ENCODE results near the gene IGF2R.
"Not testable (repeated sequence)": the region's sequence is repeated elsewhere in the genome, so short reads cannot be mapped to it uniquely, and the experiment has no call there.

The IGF2R gene

GRCh38 chr6:160104821-160105517 is 136.1 kb downstream of the IGF2R start:
- TF ChIP-seq GATA1 (IDR thresholded peaks at IDR 0.05; ENCODE audit: low read depth, low read length) (no peak), POLR2A (IDR thresholded peaks at IDR 0.05; ENCODE audit: low read length) (no peak)
- DNase-seq = no peak

GRCh38 chr6:160106010-160106409 is 137.1 kb downstream of the IGF2R start:
- TF ChIP-seq POLR2A (IDR thresholded peaks at IDR 0.05; ENCODE audit: low read length) (no peak), GATA1 (IDR thresholded peaks at IDR 0.05; ENCODE audit: low read depth, low read length) (no peak)
- no peak for DNase-seq

- no peak for DNase-seq
- TF ChIP-seq POLR2A (IDR thresholded peaks at IDR 0.05; ENCODE audit: low read length) (no peak), GATA1 (IDR thresholded peaks at IDR 0.05; ENCODE audit: low read depth, low read length) (no peak)
Measured at GRCh38 chr6:160106701-160107100, 137.8 kb downstream of the IGF2R start.

- DNase-seq = no peak
- TF ChIP-seq GATA1 (IDR thresholded peaks at IDR 0.05; ENCODE audit: low read depth, low read length) (no peak), POLR2A (IDR thresholded peaks at IDR 0.05; ENCODE audit: low read length) (no peak)
Measured at GRCh38 chr6:160108077-160108476, 139.2 kb downstream of the IGF2R start.

DNA sequence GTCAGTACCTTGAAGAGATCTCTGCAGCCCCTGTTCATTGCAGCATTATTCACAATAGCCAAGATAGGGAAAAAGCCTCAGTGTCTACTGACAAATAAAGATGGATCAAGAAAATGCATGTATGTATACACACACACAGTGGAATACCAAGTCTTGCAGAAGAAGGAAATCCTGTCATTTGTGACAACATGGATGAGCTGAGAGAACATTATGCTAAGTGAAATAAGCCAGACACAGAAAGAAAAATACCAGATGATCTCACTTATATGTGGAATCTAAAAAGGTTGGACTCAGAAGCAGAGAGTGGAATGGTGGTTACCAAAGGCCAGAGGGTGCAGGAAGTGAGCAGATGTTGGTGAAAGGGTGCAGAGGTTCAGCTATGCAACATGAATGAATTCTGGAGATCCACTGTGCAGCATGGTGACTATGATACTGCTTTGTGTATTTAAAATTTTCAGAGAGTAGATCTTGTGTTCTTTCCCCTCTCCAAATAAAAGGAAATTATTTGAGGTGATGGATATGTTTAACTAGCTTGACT is 141.8 kb downstream of the IGF2R start:
- no peak for DNase-seq
- no peak for TF ChIP-seq POLR2A (IDR thresholded peaks at IDR 0.05; ENCODE audit: low read length)
- no peak for TF ChIP-seq GATA1 (IDR thresholded peaks at IDR 0.05; ENCODE audit: low read depth, low read length)

DNA sequence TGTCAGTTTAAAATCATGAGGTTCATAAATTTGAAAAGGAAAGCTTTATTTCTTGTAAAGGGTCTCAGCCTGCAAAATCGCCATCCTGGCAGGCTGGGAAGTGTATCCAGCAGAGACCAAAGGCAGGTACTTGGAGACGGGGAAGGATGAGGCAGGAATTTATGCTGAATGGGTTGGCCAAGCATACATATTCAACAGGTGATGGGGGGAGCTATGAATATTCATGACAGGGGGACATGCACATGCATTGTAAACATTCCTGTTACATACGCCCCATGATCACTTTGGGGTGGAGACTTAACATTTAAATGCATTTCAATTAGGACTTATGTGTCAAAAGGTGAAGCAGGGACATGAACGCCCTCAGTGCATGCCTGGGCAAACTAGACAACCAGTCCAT is 142.9 kb downstream of the IGF2R start:
- no peak for TF ChIP-seq POLR2A (IDR thresholded peaks at IDR 0.05; ENCODE audit: low read length)
- no peak for TF ChIP-seq GATA1 (IDR thresholded peaks at IDR 0.05; ENCODE audit: low read depth, low read length)
- DNase-seq = no peak

- TF ChIP-seq GATA1 (IDR thresholded peaks at IDR 0.05; ENCODE audit: low read depth, low read length) = no peak
- no peak for TF ChIP-seq POLR2A (IDR thresholded peaks at IDR 0.05; ENCODE audit: low read length)
- DNase-seq = no peak
Measured at GRCh38 chr6:160112628-160113299, 143.9 kb downstream of the IGF2R start.

- DNase-seq = not testable (repeated sequence)
Measured at GRCh38 chr6:160114536-160114935, 145.7 kb downstream of the IGF2R start.

DNA sequence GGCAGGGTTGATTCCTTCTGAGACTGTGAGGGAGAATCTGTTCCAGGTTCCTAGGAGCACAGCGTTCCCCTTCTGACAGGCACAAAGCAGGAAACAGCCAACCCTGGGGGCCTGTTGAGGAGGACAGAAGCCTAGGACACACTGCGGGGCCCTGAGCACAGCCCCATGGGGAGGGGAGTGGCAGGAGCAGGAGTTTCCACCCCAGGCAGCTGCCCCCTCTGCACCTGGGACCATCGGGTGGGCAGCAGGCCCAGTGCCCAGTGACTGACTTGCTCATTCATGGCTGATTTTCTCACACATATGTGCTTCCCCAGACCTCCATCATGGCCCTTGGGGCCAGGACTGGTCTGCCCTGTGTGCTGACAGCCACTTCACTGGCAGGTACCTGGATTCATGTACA is 146.5 kb downstream of the IGF2R start:
- DNase-seq = no peak
- TF ChIP-seq GATA1 (IDR thresholded peaks at IDR 0.05; ENCODE audit: low read depth, low read length) = no peak
- TF ChIP-seq POLR2A (IDR thresholded peaks at IDR 0.05; ENCODE audit: low read length) = no peak

GRCh38 chr6:160116411-160116810 is 147.5 kb downstream of the IGF2R start:
- DNase-seq = no peak
- TF ChIP-seq POLR2A (IDR thresholded peaks at IDR 0.05; ENCODE audit: low read length) (no peak), GATA1 (IDR thresholded peaks at IDR 0.05; ENCODE audit: low read depth, low read length) (no peak)

DNA sequence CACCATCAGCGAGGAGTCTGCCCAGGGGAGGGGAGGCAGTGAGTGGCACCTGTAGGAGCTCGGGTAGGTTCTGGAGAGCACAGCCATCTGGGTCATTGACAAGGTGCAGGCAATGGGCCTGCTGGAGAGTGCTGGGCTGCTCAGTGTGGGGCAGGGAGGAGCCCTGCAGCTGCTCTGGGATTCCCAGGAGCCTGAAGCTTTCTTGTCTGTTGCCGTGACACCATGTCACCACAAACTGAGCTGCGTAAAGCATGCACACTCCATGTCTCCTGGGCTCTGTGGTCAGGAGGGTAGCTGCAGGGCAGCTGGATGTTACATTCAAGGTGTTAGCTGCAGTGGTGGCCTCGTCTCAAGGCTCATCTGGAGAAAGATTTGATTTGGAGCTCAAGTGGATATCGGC is 148.3 kb downstream of the IGF2R start:
- no peak for DNase-seq
- TF ChIP-seq GATA1 (IDR thresholded peaks at IDR 0.05; ENCODE audit: low read depth, low read length) (no peak), POLR2A (IDR thresholded peaks at IDR 0.05; ENCODE audit: low read length) (no peak)

DNA sequence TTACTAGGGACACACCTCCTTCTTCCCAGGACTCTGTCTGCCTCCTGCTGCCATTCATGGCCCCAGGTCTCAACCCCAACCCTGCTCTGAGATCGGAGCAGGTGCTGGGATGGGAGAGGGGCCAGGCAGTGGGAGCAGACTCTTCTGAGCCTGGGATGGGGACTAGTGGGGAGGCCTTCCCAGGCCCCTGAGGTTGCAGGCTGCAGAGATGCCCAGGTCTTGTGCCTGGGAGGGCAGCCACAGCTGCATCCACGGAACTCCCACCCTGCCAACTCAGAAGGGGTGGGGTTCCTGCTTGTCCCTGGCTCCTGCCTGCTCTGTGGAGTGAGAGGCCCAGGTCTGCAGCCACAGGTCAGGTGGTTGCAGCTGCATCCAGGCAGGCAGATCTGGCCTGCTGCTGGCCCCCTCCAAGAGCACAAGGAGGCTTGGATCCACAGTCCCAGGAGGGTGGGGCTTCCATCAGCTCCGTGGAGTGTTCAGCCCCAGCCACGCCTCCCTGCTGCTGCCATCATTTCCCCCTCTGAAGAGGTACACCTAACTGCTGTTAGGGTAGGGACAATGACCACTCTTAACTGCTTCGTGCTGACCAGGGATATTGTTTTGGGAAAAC is 149.8 kb downstream of the IGF2R start:
- DNase-seq = no peak
- TF ChIP-seq GATA1 (IDR thresholded peaks at IDR 0.05; ENCODE audit: low read depth, low read length) = no peak
- no peak for TF ChIP-seq POLR2A (IDR thresholded peaks at IDR 0.05; ENCODE audit: low read length)

DNA sequence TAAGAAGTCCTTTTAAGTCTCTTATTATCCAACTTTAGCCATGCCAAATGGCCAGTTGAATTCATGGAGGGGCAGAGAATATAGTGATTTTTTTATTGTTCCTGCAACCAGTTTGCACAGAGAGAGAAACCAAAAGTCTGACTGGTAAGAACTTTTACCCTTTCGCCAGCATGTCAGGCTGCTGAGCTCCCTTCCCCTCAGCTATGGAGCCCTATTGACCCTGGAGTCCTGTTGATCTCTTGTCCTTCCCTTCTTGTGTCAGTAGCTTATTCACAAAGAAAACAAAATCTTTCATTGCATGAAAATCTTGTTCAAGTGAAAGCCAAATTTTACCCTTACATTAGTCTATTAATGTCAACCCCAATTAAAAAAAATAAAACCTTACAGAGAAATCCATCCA is 151.2 kb downstream of the IGF2R start:
- TF ChIP-seq POLR2A (IDR thresholded peaks at IDR 0.05; ENCODE audit: low read length) = no peak
- TF ChIP-seq GATA1 (IDR thresholded peaks at IDR 0.05; ENCODE audit: low read depth, low read length) = no peak

GRCh38 chr6:160121558-160121957 is 152.7 kb downstream of the IGF2R start, which contains the start of gene SLC22A1:
Gene SLC22A1, plus strand, starts transcription at chr6:160121815. Its CDS starts 121 bp downstream, at chr6:160121936.
- no peak for DNase-seq
- TF ChIP-seq GATA1 (IDR thresholded peaks at IDR 0.05; ENCODE audit: low read depth, low read length) = no peak
- TF ChIP-seq POLR2A (IDR thresholded peaks at IDR 0.05; ENCODE audit: low read length) = no peak

More for the DNA sequence above, 151.2 kb downstream of the IGF2R start:
- DNase-seq = no peak
